KOPT-K1 (cell line): ENCODE data around the gene DGKH.

ENCODE experiments used
- H3K27ac ChIP-seq: fragments of 200-600 bp; sonication (generic); 2 replicates; pipeline ENCODE4 v1.5.1; 2016; ENCODE audit warnings: antibody characterized with exemption, mild to moderate bottlenecking, low read depth, low read length; ENCODE audit not compliant: poor library complexity, severe bottlenecking
- H3K36me3 ChIP-seq: fragments of 200-600 bp; sonication (generic); 2 replicates; pipeline ENCODE4 v1.5.1; 2017; ENCODE audit warnings: antibody characterized with exemption, mild to moderate bottlenecking, low read length, moderate library complexity; ENCODE audit not compliant: insufficient read depth
- H3K9me3 ChIP-seq: fragments of 200-600 bp; sonication (generic); 2 replicates; pipeline ENCODE4 v1.5.1; 2017; ENCODE audit warnings: antibody characterized with exemption, low read length, mild to moderate bottlenecking; ENCODE audit not compliant: insufficient read depth, poor library complexity, severe bottlenecking

The DGKH gene

GRCh38 chr13:42035905-42036521, 12.4 kb upstream of the DGKH start:
- no peak overlapping the region for H3K27ac ChIP-seq
- H3K9me3 ChIP-seq, result peaks cover 12% of the 10 kb centered on the region
- no peaks in the 10 kb centered on the region for H3K36me3 ChIP-seq

- H3K36me3 ChIP-seq, result no peaks in the 10 kb centered on the region
- peaks cover 12% of the 10 kb centered on the region for H3K9me3 ChIP-seq
- no peak overlapping the region for H3K27ac ChIP-seq
Observed at GRCh38 chr13:42036711-42037110, 11.7 kb upstream of the DGKH start.

DNA sequence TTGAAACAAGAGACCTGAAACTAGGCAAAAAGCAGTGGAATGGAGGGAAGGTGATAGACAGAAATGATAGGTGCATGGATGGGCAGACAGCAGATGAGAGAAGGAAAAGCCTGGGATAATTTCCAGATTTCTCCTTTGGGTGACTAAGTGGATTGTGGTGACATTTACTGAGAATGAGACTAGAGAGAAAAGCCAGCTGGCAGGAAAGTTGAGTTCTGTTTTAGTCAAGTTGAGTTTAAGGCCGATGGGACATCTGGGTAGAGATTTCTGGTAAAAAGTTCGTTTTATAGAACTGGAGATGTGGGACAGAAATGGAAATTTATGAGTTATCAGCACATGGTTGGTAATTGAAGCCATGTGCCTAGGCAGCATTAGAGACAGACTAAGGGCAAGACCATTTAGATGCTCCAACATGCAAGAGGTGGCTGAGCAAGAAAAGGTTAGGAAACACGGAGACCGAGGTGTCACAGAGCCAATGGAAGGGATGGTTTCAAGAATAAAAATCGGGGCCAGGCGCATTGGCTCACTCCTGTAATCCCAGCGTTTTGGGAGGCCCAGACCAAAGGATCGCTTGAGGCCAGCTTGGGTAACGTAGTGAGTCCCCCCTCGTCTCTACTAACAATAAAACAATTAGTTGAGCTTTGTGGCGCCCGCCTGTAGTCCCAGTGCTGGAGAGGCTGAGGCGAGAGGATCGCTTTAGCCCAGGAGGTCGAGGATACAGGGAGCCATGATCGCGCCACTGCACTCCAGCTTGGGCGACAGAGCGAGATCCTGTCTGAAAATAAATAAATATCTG, 9.6 kb upstream of the DGKH start:
- no peaks in the 10 kb centered on the region for H3K36me3 ChIP-seq
- H3K9me3 ChIP-seq, result peaks cover 12% of the 10 kb centered on the region
- no peak overlapping the region for H3K27ac ChIP-seq

DNA sequence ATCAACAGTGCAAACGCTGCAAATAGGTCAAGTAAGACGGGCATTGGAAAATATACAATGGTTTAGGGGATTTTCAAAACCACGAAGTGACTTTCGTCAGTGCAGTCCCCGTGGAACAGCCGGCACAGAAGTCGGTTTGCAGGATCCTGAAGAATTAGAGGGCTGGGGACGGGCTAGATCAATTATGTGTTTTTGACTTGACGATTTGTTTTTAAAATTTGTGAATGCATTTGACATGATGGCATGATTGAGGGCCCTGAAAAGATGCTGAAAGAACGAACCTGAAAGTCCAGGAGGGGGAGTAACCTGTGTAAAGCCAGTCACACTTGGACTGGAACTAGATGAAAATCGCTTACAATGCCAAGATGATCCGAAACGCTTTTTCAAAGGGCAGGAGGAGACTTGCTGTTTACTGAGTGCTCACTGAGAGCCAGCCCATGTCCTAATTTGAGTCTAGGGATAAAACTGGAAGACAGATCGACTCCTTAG, 8.9 kb upstream of the DGKH start:
- H3K27ac ChIP-seq, result peak overlapping the region; percentile 67

GRCh38 chr13:42039946-42040729, 8.3 kb upstream of the DGKH start:
- Histone ChIP-seq H3K27ac (peak overlapping the region; percentile 67), H3K36me3 (no peaks in the 10 kb centered on the region), H3K9me3 (peaks cover 10% of the 10 kb centered on the region)

More for the DNA sequence above, 8.9 kb upstream of the DGKH start:
- no peaks in the 10 kb centered on the region for H3K36me3 ChIP-seq
- peaks cover 12% of the 10 kb centered on the region for H3K9me3 ChIP-seq

GRCh38 chr13:42040730-42041010, 7.8 kb upstream of the DGKH start:
- H3K27ac ChIP-seq, result peak overlapping the region; percentile 67
- H3K36me3 ChIP-seq, result no peaks in the 10 kb centered on the region
- peaks cover 4% of the 10 kb centered on the region for H3K9me3 ChIP-seq

DNA sequence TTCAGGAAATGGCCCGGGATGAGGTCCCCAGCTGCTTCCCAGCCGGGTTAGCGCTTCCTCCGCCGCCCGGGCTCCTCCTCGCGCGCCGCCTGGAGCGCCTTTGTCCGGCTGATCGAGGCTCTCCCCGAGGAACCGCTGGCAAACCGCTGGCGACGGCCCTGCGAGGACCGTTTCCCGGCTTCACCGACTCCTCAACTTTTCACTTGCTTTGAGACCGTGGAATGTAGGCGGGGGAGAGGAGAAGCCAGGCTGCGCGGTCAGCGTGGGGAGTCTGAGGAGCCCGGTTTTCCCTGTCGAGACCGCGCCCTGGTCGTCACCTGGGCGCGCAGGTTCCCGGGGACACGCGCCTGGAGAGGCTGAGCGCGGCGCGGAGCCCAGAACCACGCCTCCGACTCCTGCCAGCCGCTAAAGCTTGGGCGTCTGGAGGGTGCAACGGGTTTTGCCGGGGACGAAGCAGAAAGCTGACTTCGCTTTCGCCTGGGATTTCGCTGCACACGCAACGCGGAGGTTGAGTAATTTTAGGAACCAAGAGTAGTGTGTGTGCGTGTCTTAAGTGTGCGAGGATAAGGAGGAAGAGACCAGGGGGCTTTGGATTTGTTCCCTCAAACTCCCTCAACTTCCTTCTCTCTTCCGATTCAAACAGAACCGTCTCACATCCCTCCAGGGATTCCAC, 7.3 kb upstream of the DGKH start:
- Histone ChIP-seq H3K27ac (peak overlapping the region; percentile 67), H3K36me3 (no peaks in the 10 kb centered on the region), H3K9me3 (no peaks in the 10 kb centered on the region)

DNA sequence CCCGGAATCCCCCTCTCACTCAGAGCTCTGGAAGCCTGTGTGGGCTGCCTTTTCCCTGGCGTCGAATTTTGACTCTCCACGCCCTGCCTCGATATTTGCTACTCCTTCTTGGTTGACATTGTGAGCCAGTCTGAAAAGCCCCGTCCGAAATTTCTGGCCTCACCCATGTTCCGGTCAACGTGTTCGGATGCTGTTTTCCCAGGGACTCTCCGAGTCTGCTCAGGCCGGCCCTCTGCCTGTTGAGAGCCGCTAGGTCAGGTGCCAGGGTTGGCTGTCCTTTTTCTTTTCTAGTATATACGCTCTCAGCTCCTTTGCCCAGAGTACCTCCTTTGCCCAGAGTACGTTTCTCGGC, 6.8 kb upstream of the DGKH start:
- Histone ChIP-seq H3K9me3 (no peaks in the 10 kb centered on the region), H3K27ac (no peak overlapping the region), H3K36me3 (no peaks in the 10 kb centered on the region)

DNA sequence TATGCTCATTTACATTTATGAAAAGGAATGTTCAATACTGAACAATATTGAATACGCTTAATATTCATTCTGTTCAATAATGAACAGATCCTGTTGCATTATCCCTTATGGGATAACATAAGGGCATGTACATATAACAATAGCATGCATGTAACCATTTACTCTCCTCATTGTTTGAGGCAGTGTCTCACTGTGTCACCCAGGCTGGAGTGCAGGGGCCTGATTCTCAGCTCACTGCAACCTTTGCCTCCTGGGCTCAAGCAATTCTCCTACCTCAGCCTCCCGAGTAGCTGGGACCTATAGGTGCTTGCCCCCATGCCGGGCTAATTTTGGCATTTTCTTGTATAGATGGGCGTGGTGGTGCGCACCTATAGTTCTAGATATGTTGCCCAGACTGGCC, 4.8 kb upstream of the DGKH start:
- no peaks in the 10 kb centered on the region for H3K9me3 ChIP-seq
- H3K27ac ChIP-seq, result no peak overlapping the region
- no peaks in the 10 kb centered on the region for H3K36me3 ChIP-seq

DNA sequence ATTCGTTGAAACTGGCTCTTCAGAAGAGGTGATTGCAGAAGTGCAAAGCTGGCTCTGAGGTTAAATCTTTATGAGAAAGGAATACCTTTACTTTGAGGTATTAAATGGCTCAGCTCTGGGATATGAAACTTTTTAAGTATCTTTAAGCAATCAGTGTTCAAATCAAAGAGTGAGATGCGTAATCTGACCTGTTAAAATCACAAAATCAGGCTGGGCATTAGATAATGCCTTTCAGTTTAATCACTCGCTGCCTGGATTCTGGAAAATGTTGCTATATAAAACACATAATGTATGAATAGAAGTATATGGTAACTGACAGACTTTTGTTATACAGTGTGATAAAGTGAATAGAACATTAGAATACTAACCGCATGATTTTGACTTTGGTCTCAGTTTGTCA, 2.0 kb upstream of the DGKH start:
- Histone ChIP-seq H3K9me3 (no peaks in the 10 kb centered on the region), H3K27ac (no peak overlapping the region), H3K36me3 (no peaks in the 10 kb centered on the region)

GRCh38 chr13:42047561-42048341, 697 bp upstream of the DGKH start:
- no peaks in the 10 kb centered on the region for H3K9me3 ChIP-seq
- H3K36me3 ChIP-seq, result no peaks in the 10 kb centered on the region
- peak overlapping the region; percentile 60 for H3K27ac ChIP-seq

- H3K27ac ChIP-seq, result peak overlapping the region; percentile 60
- no peaks in the 10 kb centered on the region for H3K36me3 ChIP-seq
- H3K9me3 ChIP-seq, result no peaks in the 10 kb centered on the region
Observed at GRCh38 chr13:42048684-42049453, 421 bp downstream of the DGKH start.

- Histone ChIP-seq H3K9me3 (no peaks in the 10 kb centered on the region), H3K27ac (peak overlapping the region; percentile 47), H3K36me3 (no peaks in the 10 kb centered on the region)
Observed at GRCh38 chr13:42049454-42049813, 986 bp downstream of the DGKH start.
